Ascending aorta (tissue), 2 donors: ENCODE data around the gene APOL4. TPM values are rescaled to one million over a fixed set of nuclear protein-coding genes. Genes with fewer than 3 reads are reported as not detected.
A peak's percentile ranks its signal among the peaks of the same experiment; 100 is the strongest.

Source experiments
- DNase-seq, 2 donors: peaks; one replicate each; pipeline ENCODE4 v3.0.0-alpha.2; 2019; ENCODE audit warnings: low spot score in 2 of 2
- H3K27ac ChIP-seq, 2 donors: fragments of 200-600 bp; sonication (generic); one replicate each; pipeline ENCODE4 v1.5.1; 2016 to 2017; ENCODE audit warnings: mild to moderate bottlenecking in 1 of 2
- H3K27me3 ChIP-seq: fragments of 200-600 bp; sonication (generic); one replicate; pipeline ENCODE4 v1.5.1; 2017
- H3K36me3 ChIP-seq, 2 donors: fragments of 200-600 bp; sonication (generic); one replicate each; pipeline ENCODE4 v1.5.1; 2016
- H3K4me1 ChIP-seq, 2 donors: fragments of 200-600 bp; sonication (generic); one replicate each; pipeline ENCODE4 v1.5.1; 2016 to 2017; ENCODE audit warnings: mild to moderate bottlenecking in 1 of 2
- H3K4me3 ChIP-seq, 2 donors: fragments of 200-600 bp; sonication (generic); one replicate each; pipeline ENCODE4 v1.5.1; 2016 to 2017; ENCODE audit warnings: mild to moderate bottlenecking in 1 of 2
- H3K9me3 ChIP-seq, 2 donors: fragments of 200-600 bp; sonication (generic); one replicate each; pipeline ENCODE4 v1.5.1; 2016
- CTCF ChIP-seq, 3 experiments: fragments of 200-600 bp in 2 of 3; fragments of 450-650 bp in 1 of 3; sonication (generic) in 2 of 3; IDR thresholded peaks; one replicate each; pipeline ENCODE4 v1.5.1; 2016 to 2019; ENCODE audit warnings: antibody characterized with exemption in 3 of 3, mild to moderate bottlenecking in 1 of 3, moderate library complexity in 1 of 3
- intact Hi-C: fragments of 100-400 bp; cut with DNase I; formaldehyde crosslinking; loops from one replicate; pipeline ENCODE4 v1.15.1; 2023
- total RNA-seq: library from RNA; depleted of rRNA; stranded (reverse); fragments of >200 nt; gene quantifications from one replicate; pipeline ENCODE4 v1.1.0, GENCODE V29; 2016

Gene APOL4
- total RNA-seq, 1 donor from 2014 or later: not detected

GRCh38 chr22:36182056-36182455, 19.6 kb downstream of the APOL4 start:
- TF ChIP-seq CTCF (IDR thresholded peaks at IDR 0.05): no peak
- Histone ChIP-seq H3K9me3 (no peaks in the 10 kb centered on the region), H3K27ac (no peak overlapping the region), H3K4me1 (peaks cover 0 to 4% of the 10 kb centered on the region in 2 donors), H3K27me3 (no peaks in the 10 kb centered on the region), H3K4me3 (no peak overlapping the region), H3K36me3 (no peaks in the 10 kb centered on the region)
- DNase-seq: no peak
- intact Hi-C loops: no loop called here

GRCh38 chr22:36180928-36181327, 20.7 kb downstream of the APOL4 start:
- H3K9me3 ChIP-seq: no peaks in the 10 kb centered on the region
- H3K4me1 ChIP-seq: peaks cover 0 to 4% of the 10 kb centered on the region in 2 donors
- H3K27ac ChIP-seq: no peak overlapping the region
- TF ChIP-seq CTCF (IDR thresholded peaks at IDR 0.05): no peak
- no peaks in the 10 kb centered on the region for H3K36me3 ChIP-seq
- no peak for DNase-seq
- H3K27me3 ChIP-seq: no peaks in the 10 kb centered on the region
- H3K4me3 ChIP-seq: no peak overlapping the region
- intact Hi-C loops: loop anchor here (1.0 kb wide), 1 partner anchor 36 kb away; no protein-coding TSS in a partner anchor

GRCh38 chr22:36180038-36180880, 21.4 kb downstream of the APOL4 start:
- no peaks in the 10 kb centered on the region for H3K36me3 ChIP-seq
- intact Hi-C loops: loop anchor here (1.0 kb wide), 1 partner anchor 35 kb away; no protein-coding TSS in a partner anchor
- no peaks in the 10 kb centered on the region for H3K27me3 ChIP-seq
- peaks cover 0 to 4% of the 10 kb centered on the region in 2 donors for H3K4me1 ChIP-seq
- no peak overlapping the region for H3K27ac ChIP-seq
- no peak overlapping the region for H3K4me3 ChIP-seq
- no peaks in the 10 kb centered on the region for H3K9me3 ChIP-seq
- peak; percentile 78 to 90 (median 84) for TF ChIP-seq CTCF (IDR thresholded peaks at IDR 0.05)
- peak; percentile 53 to 93 for DNase-seq

GRCh38 chr22:36177160-36177559, 24.4 kb downstream of the APOL4 start:
- Histone ChIP-seq H3K4me3 (no peak overlapping the region), H3K27ac (no peak overlapping the region), H3K27me3 (no peaks in the 10 kb centered on the region), H3K4me1 (no peaks in the 10 kb centered on the region), H3K36me3 (no peaks in the 10 kb centered on the region), H3K9me3 (no peaks in the 10 kb centered on the region)
- no peak for DNase-seq
- intact Hi-C loops: no loop called here
- TF ChIP-seq CTCF (IDR thresholded peaks at IDR 0.05): no peak

- no peaks in the 10 kb centered on the region for H3K9me3 ChIP-seq
- no peaks in the 10 kb centered on the region for H3K36me3 ChIP-seq
- no peak for TF ChIP-seq CTCF (IDR thresholded peaks at IDR 0.05)
- intact Hi-C loops: no loop called here
- H3K27ac ChIP-seq: no peak overlapping the region
- no peak overlapping the region for H3K4me3 ChIP-seq
- DNase-seq: no peak
- no peaks in the 10 kb centered on the region for H3K4me1 ChIP-seq
- H3K27me3 ChIP-seq: no peaks in the 10 kb centered on the region
Measured at GRCh38 chr22:36175892-36176291, 25.7 kb downstream of the APOL4 start.
